ENCODE measurements around the gene PIGT.

PIGT gene

GRCh38 chr20:45413479-45413878, 2.5 kb upstream of the PIGT start:
- H3K4me1 ChIP-seq (ENCODE audit: control insufficient read depth in 1 of 2, insufficient read depth in 1 of 2, low read depth in 1 of 2, low read length in 1 of 2), result peaks cover 14 to 16% of the 10 kb centered on the region in 2 experiments
- H3K9me3 ChIP-seq, result no peaks in the 10 kb centered on the region
- H3K27ac ChIP-seq, result no peak overlapping the region
- no peak overlapping the region for H3K4me3 ChIP-seq (ENCODE audit: low read depth in 1 of 2, low read length in 1 of 2)
- H3K36me3 ChIP-seq, result peaks cover 3% of the 10 kb centered on the region
- peaks cover 46% of the 10 kb centered on the region for H3K27me3 ChIP-seq
- TF ChIP-seq CTCF (IDR thresholded peaks at IDR 0.05), result no peak

- Histone ChIP-seq H3K36me3 (peaks cover 38% of the 10 kb centered on the region), H3K4me3 (ENCODE audit: low read depth in 1 of 2, low read length in 1 of 2) (peak overlapping the region in 1 of 2 experiments; percentile 73), H3K4me1 (ENCODE audit: control insufficient read depth in 1 of 2, insufficient read depth in 1 of 2, low read depth in 1 of 2, low read length in 1 of 2) (peaks cover 14 to 16% of the 10 kb centered on the region in 2 experiments), H3K27ac (peak overlapping the region; percentile 81), H3K9me3 (no peaks in the 10 kb centered on the region), H3K27me3 (peaks cover 27% of the 10 kb centered on the region)
- TF ChIP-seq CTCF (IDR thresholded peaks at IDR 0.05), result no peak
Measured at GRCh38 chr20:45416917-45417316, 976 bp downstream of the PIGT start.

- no peak for TF ChIP-seq CTCF (IDR thresholded peaks at IDR 0.05)
- peaks cover 14 to 16% of the 10 kb centered on the region in 2 experiments for H3K4me1 ChIP-seq (ENCODE audit: control insufficient read depth in 1 of 2, insufficient read depth in 1 of 2, low read depth in 1 of 2, low read length in 1 of 2)
- H3K36me3 ChIP-seq, result peaks cover 62% of the 10 kb centered on the region
- H3K4me3 ChIP-seq (ENCODE audit: low read depth in 1 of 2, low read length in 1 of 2), result no peak overlapping the region
- H3K27ac ChIP-seq, result no peak overlapping the region
- peaks cover 5% of the 10 kb centered on the region for H3K27me3 ChIP-seq
- H3K9me3 ChIP-seq, result no peaks in the 10 kb centered on the region
Measured at GRCh38 chr20:45419188-45420091, 3.5 kb downstream of the PIGT start.

GRCh38 chr20:45420125-45420524, 4.2 kb downstream of the PIGT start:
- H3K27me3 ChIP-seq, result no peaks in the 10 kb centered on the region
- H3K27ac ChIP-seq, result no peak overlapping the region
- peaks cover 69% of the 10 kb centered on the region for H3K36me3 ChIP-seq
- H3K9me3 ChIP-seq, result no peaks in the 10 kb centered on the region
- peaks cover 14 to 16% of the 10 kb centered on the region in 2 experiments for H3K4me1 ChIP-seq (ENCODE audit: control insufficient read depth in 1 of 2, insufficient read depth in 1 of 2, low read depth in 1 of 2, low read length in 1 of 2)
- H3K4me3 ChIP-seq (ENCODE audit: low read depth in 1 of 2, low read length in 1 of 2), result no peak overlapping the region
- TF ChIP-seq CTCF (IDR thresholded peaks at IDR 0.05), result no peak

- Histone ChIP-seq H3K4me1 (ENCODE audit: control insufficient read depth in 1 of 2, insufficient read depth in 1 of 2, low read depth in 1 of 2, low read length in 1 of 2) (no peaks in the 10 kb centered on the region), H3K4me3 (ENCODE audit: low read depth in 1 of 2, low read length in 1 of 2) (no peak overlapping the region), H3K27ac (no peak overlapping the region), H3K9me3 (no peaks in the 10 kb centered on the region), H3K36me3 (peaks cover 89% of the 10 kb centered on the region), H3K27me3 (no peaks in the 10 kb centered on the region)
- TF ChIP-seq CTCF (IDR thresholded peaks at IDR 0.05), result no peak
Measured at GRCh38 chr20:45423700-45424099, 7.8 kb downstream of the PIGT start.

Measured in neutrophil (primary cell).